HG03432 (cell line): ENCODE data around the gene HPN.
"Not testable (repeated sequence)": the region's sequence is repeated elsewhere in the genome, so short reads cannot be mapped to it uniquely, and the experiment has no call there.

Source experiments
- ATAC-seq: cut with Tn5 transposase; IDR thresholded peaks from one replicate; pipeline ENCODE4 v1.9.1; 2021; ENCODE audit warnings: mild to moderate bottlenecking, moderate library complexity; ENCODE audit not compliant: unreplicated experiment

HPN gene

DNA sequence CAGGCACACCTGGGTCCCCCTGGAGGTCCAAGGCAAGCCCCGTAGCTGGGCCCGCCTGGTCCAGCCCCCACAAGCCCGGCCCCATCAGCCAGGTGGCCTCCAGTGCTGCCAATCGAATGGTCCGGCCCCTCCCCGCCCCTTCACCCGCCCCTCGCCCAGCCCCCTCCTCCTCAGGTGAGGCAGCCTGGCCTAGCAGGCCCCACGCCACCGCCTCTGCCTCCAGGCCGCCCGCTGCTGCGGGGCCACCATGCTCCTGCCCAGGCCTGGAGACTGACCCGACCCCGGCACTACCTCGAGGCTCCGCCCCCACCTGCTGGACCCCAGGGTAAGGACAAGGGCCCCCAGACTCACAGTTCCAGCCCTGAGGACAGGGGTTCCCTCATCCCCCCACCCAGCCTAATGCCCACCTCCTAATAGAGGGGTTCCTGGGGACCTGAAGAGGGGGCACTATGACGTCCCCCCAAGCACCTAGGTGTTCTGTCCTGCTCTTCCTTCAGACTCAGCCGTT is at the start of gene HPN:
TSS of gene HPN (plus strand) at position 174 of the 508 bp plus-strand sequence. CDS start 786 bp downstream, outside the sequence.
- no peak for ATAC-seq

GRCh38 chr19:34992582-34992981 is 48.9 kb upstream of the HPN start:
- ATAC-seq, result not testable (repeated sequence)

DNA sequence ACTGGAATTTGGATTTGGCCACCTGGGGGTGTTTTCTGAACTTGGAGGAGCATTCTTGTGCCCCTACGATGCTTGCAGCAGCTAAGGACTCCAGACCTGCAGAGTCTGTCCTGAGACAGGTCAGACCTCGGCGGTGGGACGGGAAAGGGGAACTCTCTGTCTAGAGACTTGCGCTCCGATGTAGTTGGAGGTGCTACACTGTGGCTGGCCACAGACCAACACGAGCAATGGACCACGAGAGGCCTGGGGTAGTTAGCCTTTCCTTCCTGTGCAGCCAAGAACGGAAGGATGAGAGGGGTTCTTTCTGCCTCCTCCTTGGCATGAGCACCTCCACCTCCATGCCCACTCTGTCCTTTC is 47.3 kb upstream of the HPN start:
- no peak for ATAC-seq

- ATAC-seq, result no peak
Measured at GRCh38 chr19:34994643-34995541, 46.6 kb upstream of the HPN start.

GRCh38 chr19:34995551-34995950 is 46.0 kb upstream of the HPN start:
- ATAC-seq, result no peak

- ATAC-seq, result no peak
Measured at GRCh38 chr19:34997071-34997617, 44.4 kb upstream of the HPN start.

GRCh38 chr19:34998224-34998623 is 43.3 kb upstream of the HPN start:
- not testable (repeated sequence) for ATAC-seq

DNA sequence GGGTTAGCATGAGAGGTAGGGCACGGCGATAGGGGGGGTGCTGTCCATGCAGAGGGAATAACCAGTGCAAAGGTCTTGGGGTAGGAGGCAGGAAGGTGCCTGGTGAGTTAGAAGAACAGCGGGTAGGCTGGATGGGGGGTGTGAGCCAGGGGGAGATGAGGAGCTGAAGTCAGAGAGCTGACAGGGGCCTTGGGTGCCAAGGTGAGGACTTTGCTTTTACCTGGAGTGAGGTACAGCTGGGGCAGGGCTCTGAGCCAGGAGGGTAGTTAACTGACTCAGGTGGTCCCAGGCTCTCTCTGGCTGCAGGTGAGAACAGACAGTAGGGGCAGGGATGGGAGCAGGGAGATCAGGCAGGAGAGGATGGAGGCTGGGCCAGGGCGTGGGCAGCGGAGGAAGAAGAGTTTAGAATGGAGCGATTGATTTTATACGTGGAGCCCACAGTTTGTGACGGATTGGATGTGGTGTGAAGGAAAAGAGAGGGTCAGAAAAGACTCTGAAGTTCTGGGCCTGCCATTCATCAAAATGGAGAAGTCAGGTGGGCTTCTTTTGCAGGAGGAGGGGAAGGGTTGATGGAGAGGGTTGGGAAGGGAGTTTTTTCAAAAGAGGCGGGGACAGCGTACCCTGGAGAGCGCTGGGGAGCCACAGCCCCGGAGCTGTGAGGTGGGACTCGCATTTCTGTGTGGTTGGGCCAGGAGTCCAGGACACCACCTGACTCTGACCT is 42.6 kb upstream of the HPN start:
- no peak for ATAC-seq

- ATAC-seq, result peak; percentile 64
Measured at GRCh38 chr19:34999498-35000337, 41.8 kb upstream of the HPN start, which contains the start of gene GRAMD1A. GRAMD1A (plus strand) TSS chr19:35000323; CDS start chr19:35000479, 156 bp downstream.

DNA sequence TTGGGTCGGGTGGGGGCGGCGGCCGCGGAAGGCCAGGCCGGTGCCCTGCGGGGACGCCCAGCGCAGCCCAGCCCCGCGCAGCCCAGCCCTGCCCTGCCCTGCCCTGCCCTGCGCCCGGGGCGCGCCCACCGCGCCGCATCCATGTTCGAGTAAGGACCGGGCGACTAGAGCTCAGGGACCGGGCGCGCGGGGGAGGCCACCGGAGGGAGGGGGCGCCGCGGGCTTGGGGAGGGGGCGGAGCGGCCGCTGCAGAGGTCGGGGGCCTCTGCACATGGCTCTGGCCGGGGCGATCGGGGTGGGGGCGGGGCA is 41.2 kb upstream of the HPN start:
- ATAC-seq, result no peak

GRCh38 chr19:35000647-35001501 is 40.6 kb upstream of the HPN start:
- peak; percentile 21 for ATAC-seq

DNA sequence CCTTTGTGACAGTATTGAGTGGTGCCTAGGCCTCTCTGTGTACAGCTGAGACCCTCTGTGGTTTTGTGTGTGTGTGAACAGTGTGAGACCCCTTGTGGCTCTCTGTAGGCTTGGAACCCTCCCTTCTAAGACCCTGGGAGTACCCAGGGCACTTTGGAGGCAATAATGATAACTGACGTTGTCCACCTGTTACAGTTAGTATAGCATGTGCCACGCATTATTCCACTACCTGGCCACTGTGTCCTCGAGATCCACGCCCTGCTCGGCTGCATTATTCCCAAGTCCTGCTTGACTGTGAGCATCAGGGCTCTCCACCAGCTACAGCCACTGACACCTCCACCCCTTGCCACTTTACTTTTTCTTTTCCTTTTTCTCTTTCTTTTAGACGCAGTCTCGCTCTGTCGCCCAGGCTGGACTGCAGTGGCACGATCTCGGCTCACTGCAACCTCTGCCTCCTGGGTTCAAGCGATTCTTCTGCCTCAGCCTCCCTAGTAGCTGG is 39.4 kb upstream of the HPN start:
- ATAC-seq, result no peak

DNA sequence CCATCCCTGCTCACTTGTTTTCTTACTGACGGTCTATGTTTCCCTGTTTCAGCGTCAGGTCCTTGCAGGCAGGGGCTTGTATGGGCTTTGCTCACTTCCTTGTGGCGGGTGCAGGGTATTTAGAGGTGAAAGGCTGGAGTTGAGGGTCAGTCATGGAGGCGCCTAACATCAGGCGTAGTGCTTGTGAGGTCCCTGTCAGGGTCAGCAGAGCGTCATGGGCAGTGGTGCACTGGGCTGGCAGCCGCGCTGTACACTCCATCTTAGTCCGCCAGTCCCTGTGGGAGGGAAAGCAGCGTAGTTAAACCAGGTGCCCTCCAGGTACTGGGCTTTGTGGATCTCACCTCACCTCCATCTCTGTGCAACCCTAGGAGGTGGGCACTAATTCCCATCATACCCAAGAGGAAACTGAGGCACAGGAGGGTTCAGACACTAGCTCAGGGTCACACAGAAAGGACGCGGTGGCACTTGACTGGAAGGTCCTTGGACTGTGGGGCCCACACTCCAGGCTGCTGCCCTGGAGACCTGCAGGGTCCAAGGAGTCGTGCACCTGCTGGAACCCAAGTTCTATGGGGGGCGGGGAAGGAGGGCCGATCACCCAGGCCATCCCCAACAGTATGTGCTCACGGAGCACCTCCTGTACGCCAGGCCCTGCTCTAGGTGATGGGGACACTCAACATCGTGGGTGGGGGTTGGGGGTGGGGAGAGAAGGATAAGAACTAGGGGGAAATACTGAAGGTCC is 36.8 kb upstream of the HPN start:
- no peak for ATAC-seq

- no peak for ATAC-seq
Measured at GRCh38 chr19:35005256-35005977, 36.1 kb upstream of the HPN start.

GRCh38 chr19:35006007-35006341 is 35.5 kb upstream of the HPN start:
- ATAC-seq, result not testable (repeated sequence)

GRCh38 chr19:35006342-35006998 is 35.1 kb upstream of the HPN start:
- no peak for ATAC-seq

GRCh38 chr19:35006999-35007365 is 34.5 kb upstream of the HPN start:
- no peak for ATAC-seq

GRCh38 chr19:35007427-35007826 is 34.1 kb upstream of the HPN start:
- ATAC-seq, result not testable (repeated sequence)
